NCI-H82 treated with DMSO at 0.1 percent for 48 hours (cell line): Measurements from ENCODE around the gene ABCA13.

ENCODE experiments used
- DNase-seq: peaks from one replicate; lab custom pipeline; 2025; ENCODE audit not compliant: unreplicated experiment; lab: John Stamatoyannopoulos, UW

Gene ABCA13

DNA sequence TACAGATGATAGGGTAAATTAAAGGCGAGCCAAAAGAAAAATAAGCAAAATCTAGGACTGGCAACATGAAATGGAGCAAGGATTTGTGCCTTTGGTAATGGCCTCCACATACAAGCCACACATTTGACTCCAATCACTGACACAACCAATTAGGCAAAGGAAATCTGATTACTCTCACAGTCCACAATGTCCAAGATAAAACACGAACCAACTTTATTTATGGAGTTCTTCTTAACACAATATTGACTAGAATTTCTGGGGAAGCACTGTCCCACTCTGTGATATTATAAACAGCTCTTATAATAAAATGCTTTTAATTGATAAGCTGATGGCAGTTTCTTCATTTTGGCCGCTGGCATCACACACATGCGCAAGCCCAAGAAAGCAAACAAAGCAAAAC is 334.2 kb downstream of the ABCA13 start:
- no peak for DNase-seq

DNA sequence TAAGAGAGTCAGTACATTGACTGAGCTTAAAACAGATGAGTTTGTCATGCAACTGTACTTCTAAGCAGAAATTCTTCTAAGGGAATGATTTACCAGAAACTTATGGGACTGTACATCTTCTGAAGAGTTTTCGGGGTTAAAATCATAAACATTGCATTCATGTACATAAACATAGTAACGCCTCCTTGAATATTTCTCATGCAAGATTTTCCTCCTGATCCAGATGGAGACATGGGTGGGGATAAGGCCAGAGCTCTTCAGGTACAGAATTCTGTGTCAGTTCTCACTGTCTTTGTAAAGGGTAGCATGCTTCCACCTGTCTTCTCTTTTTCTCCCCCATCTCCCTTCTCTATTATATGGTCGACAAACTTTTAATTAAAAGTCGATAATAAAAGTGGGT is 335.3 kb downstream of the ABCA13 start:
- DNase-seq: no peak

DNA sequence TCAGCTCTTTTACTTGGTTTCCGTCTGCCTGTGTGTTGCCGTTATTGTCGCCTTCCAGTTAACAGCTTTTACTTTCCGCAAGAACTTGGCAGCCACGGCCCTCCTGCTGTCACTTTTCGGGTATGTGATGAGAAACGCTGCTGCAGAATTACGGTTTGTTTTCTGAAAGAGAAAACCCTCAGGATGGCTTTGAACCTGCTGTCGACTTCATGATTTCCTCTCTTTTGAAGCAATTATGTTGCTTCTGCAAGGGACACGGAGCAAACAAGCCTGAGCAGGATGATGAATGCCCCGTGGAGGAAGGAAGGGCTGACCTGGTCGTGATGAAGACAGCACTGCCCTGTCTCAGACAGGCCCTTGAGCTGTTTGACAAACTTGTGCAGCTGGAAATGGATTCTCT is 339.8 kb downstream of the ABCA13 start:
- peak; percentile 61 for DNase-seq

DNA sequence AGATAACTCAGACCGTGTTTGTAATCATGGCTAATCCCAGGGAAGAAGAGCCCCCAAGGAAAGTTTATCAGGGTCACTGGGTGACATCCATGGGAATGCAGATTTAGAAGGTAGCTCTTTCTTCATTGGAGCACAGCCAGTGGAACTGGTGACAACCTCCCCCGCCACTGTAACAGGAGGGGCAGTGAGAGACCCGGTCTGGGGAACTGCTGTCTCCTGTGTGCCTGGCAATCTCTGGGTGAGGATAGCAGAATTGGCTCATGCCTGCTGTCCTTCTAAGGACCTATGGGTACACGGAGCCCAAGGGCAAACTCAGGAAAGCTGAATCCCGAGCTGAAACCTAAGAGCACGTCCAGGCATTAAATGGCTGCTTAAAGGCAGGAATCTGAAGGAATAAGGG is 341.6 kb downstream of the ABCA13 start:
- DNase-seq: peak; percentile 53

DNA sequence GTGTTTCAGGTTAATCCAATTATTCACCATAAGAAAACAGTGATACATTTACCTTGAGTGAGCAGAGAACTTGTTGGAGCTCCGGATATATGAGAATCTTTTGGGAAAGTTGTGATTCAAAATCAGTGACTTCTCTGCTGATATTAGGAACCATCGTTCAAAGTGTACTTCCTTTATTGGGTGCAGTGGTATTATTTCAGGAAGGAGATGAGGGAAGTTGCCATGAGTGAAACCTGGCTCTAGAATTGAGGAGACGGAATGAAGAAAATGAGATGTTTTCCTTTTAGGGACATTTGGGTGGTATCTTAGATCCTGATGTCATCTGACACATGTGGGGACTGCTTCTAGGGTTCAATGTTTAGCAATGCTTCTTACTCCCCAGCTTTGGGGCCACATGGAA is 343.9 kb downstream of the ABCA13 start:
- DNase-seq: no peak

DNA sequence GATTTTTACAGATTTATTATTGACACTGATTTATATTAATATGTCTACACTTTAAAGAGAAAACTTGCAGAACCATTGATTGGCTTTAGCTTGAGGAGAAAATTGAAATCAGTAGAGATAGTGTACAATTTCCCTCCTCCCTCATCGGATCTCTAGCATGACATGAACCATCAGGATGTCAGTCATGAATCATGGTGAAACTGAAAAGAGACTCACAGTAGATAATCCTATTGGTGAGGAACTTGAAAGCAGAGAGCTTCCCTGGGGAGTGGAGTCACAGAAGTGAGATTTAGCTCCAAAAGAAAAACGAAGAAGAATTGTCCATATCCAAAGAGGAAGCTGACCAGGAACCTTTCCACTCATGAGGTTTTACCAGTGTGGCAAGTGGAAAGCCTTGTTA is 346.8 kb downstream of the ABCA13 start:
- DNase-seq: peak; percentile 22

DNA sequence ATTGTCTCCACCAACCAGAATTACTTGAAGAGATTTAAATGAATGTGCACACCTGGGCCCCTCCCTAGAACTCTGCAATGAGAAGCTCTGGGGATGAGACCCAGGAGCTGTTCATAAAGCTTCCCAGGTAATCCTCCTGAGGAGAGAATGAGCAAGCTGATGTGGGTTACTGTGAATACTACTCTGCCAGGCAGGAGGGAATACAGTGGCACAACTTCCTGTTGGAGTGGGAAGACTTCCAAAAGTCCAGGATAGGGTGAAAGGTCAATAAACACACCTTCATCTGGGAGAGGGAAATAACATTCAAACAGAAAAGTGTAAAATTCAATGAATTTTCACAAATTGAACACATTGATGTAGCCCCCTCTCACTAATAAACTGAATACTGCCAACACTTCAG is 351.4 kb downstream of the ABCA13 start:
- DNase-seq: no peak

DNA sequence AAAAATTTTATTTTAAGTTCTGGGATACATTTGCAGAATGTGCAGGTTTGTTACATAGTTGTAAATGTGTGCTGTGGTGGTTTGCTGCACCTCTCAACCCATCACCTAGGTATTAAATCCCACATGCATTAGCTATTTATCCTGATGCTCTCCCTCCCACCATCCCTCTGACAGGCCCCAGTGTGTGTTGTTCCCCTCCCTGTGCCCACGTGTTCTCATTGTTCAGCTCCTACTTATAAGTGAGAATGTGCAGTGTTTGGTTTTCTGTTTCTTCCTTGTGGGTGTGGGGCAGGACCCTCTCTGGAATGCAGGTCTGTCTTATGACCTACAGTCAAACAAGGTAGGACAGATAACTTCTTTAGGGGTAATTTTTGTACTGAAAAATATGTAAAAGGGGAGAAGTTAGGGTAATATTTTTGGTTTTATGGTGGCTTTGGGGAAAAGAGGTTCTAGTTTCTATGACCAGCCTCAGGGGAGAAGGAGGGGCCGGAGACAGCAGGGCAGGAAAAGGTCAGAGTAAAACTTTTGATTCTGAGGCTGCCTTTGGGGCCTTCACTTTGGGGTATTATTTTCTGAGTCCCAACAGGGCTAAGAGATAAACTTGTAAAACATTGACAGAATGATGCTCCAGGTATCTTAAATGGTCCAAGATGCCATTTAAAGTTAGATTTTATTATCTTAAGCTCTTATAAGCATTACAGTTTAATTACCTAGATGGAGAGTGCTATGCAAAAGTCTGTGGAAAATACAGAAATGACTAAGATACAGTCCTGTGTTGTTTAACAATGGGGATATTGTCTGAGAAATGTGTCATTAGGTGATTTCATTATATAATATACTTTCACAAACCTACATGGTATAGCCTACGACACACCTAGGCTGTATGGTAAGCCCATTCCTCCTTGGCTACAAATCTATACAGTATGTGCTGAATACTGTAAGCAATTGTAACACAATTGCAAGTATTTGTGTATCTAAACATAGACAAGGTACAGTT is 354.8 kb downstream of the ABCA13 start:
- no peak for DNase-seq

DNA sequence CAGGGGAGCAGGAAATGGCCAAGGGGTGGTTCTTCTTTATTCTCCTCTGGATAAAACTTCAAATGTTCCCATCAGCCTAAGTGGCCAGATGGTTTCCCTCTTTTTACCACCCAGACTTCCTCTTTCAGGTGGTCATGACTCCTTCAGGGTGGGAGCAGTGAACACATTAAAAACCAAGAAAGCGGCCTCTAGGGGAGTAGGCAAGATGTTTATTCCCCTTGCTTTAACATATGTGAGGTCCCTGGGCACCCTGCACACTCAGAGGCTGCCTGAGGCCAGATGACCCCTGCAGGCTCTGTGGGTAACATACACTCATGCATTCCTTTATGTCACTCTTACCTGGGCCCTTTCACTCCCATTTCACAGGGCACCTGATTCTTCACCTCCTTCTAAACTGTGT is 357.4 kb downstream of the ABCA13 start:
- no peak for DNase-seq

DNA sequence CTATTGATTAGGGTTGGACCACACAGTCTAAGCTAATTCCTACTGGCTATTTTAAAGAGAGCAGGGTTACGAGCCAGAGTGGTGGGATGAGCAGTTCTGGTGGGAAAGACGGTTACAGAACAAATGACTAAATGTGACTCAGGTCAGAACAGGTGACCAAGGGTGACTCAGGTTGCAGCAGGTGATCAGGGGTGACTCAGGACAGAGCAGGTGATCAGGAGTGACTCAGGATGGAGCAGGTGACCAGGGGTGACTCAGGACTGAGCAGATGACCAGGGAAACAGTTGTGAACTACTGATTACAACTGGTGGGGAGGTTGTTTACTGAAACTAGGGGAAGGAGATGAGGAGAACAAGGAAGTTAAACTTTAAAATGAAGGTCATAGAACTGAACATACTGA is 366.3 kb downstream of the ABCA13 start:
- no peak for DNase-seq

DNA sequence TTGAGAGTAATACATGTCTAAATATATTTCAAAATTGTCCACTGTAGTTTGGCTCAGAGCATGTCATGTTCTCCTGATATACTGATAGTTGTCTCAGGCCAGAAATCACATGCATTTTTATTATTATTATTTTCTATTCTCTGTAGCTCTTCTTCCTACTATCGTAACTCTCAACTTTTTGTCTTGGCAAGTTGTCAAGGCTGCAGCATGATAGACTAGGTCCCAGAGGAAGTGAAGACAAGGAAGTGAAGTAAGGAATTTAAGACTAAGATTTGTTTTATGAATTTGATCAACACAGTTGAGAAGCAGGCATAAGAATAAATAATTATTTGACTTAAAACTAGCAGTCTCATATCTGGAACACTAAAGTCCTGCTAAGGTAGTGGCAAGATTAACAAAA is 369.5 kb downstream of the ABCA13 start:
- no peak for DNase-seq

DNA sequence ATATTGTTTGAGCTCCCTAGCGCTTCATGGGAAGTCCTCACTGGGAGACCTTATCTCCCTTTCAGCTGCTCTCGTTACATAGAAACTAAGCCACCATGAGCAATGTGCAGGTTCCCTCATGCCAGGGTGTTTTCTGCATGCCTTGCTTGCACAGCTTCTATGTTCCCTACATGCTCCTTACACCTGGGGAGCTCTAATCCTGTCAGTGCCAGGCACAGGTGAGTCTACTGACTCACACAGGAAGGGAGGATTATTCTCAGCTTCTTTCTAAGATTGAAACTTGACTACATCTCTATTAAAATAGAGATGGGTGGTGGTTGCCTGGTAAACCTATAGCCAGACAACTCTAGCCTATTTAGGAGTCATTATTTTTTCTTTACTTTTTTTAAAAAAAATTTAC is 377.4 kb downstream of the ABCA13 start:
- no peak for DNase-seq

DNA sequence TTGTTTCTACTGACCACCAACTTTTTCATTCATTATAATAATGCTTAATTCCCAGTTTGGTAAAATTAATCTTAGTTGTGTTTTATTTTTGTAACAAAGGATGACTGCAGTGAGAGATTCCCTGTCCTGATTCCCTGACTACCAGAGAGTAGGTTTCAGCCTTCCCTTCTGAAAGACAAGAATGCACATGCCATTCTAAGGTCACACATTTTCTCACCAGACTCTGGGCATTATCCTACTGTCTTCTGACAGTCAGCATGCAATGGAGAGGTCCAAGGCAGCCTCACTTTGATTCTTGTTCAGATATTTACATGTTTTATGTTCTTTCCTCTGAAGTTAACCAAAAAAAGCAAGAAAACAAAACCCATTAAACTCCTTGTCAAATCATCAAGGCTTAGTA is 380.4 kb downstream of the ABCA13 start:
- no peak for DNase-seq

DNA sequence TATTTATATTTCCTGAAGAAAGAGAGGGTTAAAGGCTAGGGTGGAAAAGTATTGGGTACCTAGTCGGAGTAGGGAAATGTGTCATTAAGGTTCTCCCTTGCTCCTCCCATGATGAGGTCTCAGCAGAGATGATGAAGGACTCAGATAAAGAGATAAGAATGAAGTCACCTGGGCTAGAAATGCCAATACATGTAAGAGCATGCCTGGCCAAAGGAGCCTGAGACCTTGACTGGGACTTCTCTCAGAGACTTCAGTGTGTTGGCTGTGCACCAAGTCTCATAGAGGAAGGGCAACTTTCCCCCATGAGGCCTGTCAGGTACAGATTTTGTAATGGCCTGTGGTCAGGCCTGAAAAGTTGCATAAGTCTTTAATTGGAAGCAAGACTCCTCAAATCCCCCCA is 392.1 kb downstream of the ABCA13 start:
- DNase-seq: no peak

DNA sequence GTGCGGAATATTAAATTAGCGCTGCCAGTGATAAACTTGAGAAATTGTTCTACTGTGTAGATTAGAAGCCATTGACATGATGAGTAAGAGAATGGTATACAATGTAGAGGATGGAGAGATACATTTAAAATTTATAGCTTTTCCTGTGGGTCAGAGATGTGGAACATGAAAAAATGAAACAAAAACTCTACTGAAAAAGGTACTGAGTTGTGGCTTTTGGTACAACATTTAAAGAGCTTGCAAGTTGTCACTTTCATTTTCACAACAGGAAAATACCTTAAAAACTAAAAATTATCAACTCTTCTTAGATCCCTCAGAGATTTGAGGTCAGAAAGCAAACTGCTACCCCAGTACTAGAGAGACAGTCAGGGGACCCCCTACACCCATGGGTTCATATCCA is 404.3 kb downstream of the ABCA13 start:
- DNase-seq: no peak

DNA sequence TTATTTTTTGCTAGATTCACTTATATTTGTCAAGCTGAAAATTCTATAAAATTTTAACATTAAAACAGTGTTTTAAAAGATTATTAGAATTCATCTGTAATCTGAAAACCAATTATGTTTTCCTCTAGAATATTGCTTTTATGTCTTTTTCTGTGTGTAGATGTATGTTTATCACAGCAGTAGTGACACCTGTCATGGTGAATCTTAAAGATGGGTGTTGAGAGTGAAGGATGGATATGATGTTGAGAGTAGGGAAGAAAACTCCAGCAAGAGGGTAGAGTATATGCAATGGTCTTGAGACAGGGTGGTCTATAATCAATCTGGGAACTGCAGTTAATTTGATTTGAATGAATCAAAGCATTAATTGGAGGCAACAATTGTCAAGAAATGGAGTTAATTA is 416.2 kb downstream of the ABCA13 start:
- DNase-seq: no peak

DNA sequence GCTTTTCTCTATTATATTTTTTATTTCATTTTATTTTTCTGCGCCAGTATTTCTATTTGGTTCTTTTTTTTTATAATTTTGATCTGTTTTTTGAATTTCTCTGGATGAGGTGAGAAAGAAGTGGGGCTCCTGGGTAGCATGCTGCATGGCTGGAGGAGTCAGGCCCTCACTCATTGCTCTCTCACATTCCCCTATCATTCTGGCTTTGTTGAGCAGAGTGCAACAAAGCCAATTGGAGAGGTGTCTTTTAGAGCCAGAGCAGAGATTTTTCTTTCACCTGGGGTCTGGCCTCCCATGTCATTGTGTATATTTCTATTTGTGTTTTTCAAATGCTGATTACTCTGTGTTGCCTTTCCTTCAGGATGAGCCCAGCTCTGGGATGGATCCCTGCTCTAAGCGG is 423.1 kb downstream of the ABCA13 start:
- no peak for DNase-seq

DNA sequence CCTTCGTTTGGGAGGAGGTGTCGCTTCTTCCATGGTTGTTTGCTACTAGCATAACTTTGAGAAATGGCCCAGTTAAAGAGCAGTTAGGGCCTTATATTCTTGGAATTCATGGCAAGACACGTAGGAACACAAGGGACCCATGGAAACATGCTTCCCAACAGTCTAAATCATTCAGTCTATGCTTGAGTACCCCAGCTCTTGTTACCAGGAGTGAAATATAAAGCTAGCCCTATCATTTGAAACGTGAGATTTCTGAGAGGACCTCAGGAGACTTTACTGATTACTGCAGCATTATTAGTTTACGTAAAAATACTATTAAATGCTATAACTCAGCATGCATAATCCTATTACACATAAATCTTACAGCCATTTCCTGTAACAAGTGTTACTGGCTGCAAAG is 424.5 kb downstream of the ABCA13 start:
- no peak for DNase-seq

DNA sequence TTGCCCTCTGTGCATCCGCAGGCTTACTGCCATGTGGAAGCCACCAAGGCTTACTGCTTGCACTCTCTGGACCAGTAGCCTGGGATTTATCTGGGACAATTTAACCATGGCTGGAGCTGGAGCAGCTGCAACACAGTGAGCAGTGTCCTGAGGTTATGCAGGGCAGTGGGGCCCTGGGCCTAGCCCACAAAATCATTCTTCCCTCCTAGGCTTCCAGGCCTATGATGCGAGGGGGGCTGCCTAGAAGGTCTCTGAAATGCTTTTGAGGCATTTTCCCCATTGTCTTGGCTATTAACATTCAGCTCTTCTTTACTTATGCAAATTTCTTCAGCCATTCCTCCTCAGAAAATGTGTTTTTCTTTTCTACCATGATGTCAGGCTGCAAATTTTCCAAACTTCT is 439.4 kb downstream of the ABCA13 start:
- no peak for DNase-seq

DNA sequence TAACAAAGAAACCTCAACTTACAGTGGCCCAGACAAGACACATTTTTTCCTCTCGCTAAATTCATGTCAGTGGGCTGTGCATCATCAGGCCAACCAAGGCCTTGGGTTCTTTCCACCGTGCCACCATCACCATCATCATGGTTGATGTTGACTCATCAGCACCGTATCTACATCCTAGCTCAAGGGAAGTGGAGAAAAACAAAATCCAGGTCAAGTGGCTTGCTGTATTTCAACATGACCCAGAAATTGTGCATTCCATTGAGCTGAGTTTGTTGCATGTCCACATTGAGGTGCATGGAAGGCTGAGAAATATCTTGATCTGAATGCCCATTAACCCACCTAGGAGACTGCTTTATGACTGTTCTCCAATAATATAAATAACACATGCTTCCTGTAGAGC is 440.7 kb downstream of the ABCA13 start:
- DNase-seq: no peak

DNA sequence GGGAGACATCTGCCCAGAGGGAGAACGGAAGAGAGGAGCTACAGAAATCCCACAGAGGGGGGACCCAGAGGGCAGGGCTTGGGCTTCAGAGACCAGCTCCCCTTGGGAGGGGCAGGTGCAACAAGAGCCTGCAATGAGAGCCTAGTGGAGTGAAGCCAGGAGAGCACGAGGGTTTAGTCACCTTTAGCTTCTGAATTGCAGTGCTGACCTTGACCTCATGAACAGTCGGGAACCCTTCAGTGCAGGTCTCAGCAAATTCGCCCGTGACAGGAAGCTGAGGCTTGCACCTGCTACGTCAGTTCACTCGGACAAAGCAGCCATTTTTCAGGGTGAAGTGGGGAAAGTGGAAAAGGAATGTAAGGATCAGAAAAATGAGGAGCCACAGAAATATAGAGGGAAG is 446.2 kb downstream of the ABCA13 start:
- DNase-seq: no peak

DNA sequence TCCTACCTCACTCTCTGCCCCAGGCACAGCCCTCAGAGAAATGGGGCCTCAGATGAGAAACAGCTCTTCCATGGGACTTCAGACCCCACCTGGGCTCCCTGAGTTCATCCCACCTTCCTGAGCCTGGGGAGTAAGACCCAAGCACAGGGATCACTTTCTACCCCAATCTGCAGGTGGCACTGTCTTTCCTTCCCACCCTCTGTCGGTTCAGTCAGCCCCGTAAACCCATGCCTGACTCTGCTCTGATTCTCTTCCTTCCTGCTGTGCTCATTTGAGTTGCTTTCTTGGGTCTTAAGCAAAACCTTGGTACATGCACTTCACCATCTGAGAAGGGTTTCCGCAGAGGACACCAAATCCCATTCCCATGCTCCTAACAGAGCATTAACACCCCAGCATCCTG is 446.7 kb downstream of the ABCA13 start:
- no peak for DNase-seq

DNA sequence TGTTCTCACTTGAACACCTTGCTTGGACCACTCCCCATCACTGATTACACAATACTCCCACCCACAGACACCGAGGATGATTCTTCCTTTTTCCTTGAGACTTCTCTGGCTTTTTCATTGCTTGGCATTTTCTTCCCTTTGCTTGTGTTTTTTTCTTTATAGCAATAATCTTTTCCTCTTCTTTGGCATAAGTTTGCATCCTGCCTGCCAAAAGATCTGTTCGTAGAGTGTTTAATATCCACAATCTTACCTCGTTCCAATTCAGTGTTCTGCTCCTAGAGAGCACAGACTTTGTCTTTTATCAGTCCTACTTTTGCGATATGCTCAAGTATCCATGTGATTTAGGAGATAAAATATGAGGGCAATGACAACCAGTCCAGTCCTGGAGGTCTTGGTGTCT is 449.8 kb downstream of the ABCA13 start:
- DNase-seq: no peak
